ENCODE results near the gene CAND1. TPM values are rescaled to one million over a fixed set of nuclear protein-coding genes. Genes with fewer than 3 reads are reported as not detected.

CAND1 gene
- total and polyA plus RNA-seq, 10 donors, result 14.1 to 111 (median 82.0) TPM

- Histone ChIP-seq H3K27ac (no peak overlapping the region), H3K36me3 (peaks cover 0 to 7% (median 0%) of the 10 kb centered on the region in 6 donors), H3K9me3 (no peaks in the 10 kb centered on the region), H3K4me3 (no peak overlapping the region), H3K4me1 (peaks cover 26 to 82% (median 75%) of the 10 kb centered on the region in 6 donors), H3K27me3 (replicated peaks in 1 of 7) (no peaks in the 10 kb centered on the region)
- no peak for DNase-seq
- WGBS, 5 donors, result 40 to 80% (median 60%) methylated on average over 1 of the region's 1 CpG
- TF ChIP-seq POLR2AphosphoS5 (IDR thresholded peaks at IDR 0.05), result no peak
- TF ChIP-seq, protein P1, sequence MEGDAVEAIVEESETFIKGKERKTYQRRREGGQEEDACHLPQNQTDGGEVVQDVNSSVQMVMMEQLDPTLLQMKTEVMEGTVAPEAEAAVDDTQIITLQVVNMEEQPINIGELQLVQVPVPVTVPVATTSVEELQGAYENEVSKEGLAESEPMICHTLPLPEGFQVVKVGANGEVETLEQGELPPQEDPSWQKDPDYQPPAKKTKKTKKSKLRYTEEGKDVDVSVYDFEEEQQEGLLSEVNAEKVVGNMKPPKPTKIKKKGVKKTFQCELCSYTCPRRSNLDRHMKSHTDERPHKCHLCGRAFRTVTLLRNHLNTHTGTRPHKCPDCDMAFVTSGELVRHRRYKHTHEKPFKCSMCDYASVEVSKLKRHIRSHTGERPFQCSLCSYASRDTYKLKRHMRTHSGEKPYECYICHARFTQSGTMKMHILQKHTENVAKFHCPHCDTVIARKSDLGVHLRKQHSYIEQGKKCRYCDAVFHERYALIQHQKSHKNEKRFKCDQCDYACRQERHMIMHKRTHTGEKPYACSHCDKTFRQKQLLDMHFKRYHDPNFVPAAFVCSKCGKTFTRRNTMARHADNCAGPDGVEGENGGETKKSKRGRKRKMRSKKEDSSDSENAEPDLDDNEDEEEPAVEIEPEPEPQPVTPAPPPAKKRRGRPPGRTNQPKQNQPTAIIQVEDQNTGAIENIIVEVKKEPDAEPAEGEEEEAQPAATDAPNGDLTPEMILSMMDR (IDR thresholded peaks at IDR 0.05 in 8 of 11, conservative IDR thresholded peaks at IDR 0.05 in 3 of 11), result no peak
- TF ChIP-seq POLR2A (IDR thresholded peaks at IDR 0.05), result no peak
- intact Hi-C loops (cut with DNase I; ENCODE audit: low total_unique reads), result no loop called here
Measured at GRCh38 chr12:67271976-67272375, 2.8 kb downstream of the CAND1 start.

- intact Hi-C loops (cut with DNase I; ENCODE audit: low total_unique reads), result no loop called here
- Histone ChIP-seq H3K27ac (no peak overlapping the region), H3K27me3 (replicated peaks in 1 of 7) (no peaks in the 10 kb centered on the region), H3K36me3 (peaks cover 0 to 12% (median 0%) of the 10 kb centered on the region in 6 donors), H3K4me1 (peaks cover 21 to 93% (median 75%) of the 10 kb centered on the region in 6 donors), H3K4me3 (no peak overlapping the region), H3K9me3 (no peaks in the 10 kb centered on the region)
- DNase-seq, result no peak
- TF ChIP-seq, protein P1 (IDR thresholded peaks at IDR 0.05 in 8 of 11, conservative IDR thresholded peaks at IDR 0.05 in 3 of 11), result no peak
- no peak for TF ChIP-seq POLR2A (IDR thresholded peaks at IDR 0.05)
- TF ChIP-seq POLR2AphosphoS5 (IDR thresholded peaks at IDR 0.05), result no peak
- 34 to 56% (median 45%) methylated on average over 3 of the region's 3 CpGs for WGBS, 5 donors
Measured at GRCh38 chr12:67274186-67274585, 5.0 kb downstream of the CAND1 start.

DNA sequence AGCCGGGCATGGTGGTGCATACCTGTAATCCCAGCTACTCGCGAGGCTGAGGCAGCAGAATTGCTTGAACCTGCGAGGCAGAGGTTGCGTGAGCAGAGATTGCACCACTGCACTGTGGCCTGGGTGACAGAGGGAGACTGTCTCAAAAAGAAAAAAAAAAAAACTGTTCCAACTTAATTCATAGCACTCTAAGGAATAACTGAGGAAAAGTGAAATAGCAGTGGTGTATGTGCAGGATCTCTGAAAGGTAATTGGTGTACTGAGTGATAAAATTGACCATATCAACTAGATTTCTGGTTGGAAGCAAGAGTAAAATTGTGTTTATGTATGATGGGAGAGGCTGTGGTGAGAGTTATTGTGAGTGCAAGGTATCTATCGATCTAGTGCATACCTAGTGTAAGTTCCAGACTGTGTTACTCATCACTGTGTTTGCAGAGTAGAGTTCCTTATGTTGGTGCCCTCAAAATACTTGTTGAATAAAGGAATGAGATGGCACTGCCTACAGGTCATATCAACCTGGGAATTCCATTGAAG is 6.3 kb downstream of the CAND1 start:
- intact Hi-C loops (cut with DNase I; ENCODE audit: low total_unique reads), result no loop called here
- peaks cover 0 to 12% (median 0%) of the 10 kb centered on the region in 6 donors for H3K36me3 ChIP-seq

GRCh38 chr12:67276421-67276820 is 7.3 kb downstream of the CAND1 start:
- TF ChIP-seq POLR2A (IDR thresholded peaks at IDR 0.05) (no peak), POLR2AphosphoS5 (IDR thresholded peaks at IDR 0.05) (no peak)
- TF ChIP-seq, protein P1 (IDR thresholded peaks at IDR 0.05 in 8 of 11, conservative IDR thresholded peaks at IDR 0.05 in 3 of 11), result no peak
- intact Hi-C loops (cut with DNase I; ENCODE audit: low total_unique reads), result no loop called here

More for the DNA sequence above, 6.3 kb downstream of the CAND1 start:
- H3K4me1 ChIP-seq, result peaks cover 21 to 100% (median 79%) of the 10 kb centered on the region in 6 donors
- WGBS, 5 donors, result 64 to 87% (median 79%) methylated on average over 6 of the region's 6 CpGs
- no peak for DNase-seq
- TF ChIP-seq, protein P1 (IDR thresholded peaks at IDR 0.05 in 8 of 11, conservative IDR thresholded peaks at IDR 0.05 in 3 of 11), result no peak
- no peak for TF ChIP-seq POLR2A (IDR thresholded peaks at IDR 0.05)
- TF ChIP-seq POLR2AphosphoS5 (IDR thresholded peaks at IDR 0.05), result no peak
- H3K4me3 ChIP-seq, result no peak overlapping the region
- H3K27me3 ChIP-seq (replicated peaks in 1 of 7), result no peaks in the 10 kb centered on the region
- no peaks in the 10 kb centered on the region for H3K9me3 ChIP-seq
- H3K27ac ChIP-seq, result no peak overlapping the region

More at GRCh38 chr12:67276421-67276820, 7.3 kb downstream of the CAND1 start:
- H3K36me3 ChIP-seq, result peaks cover 0 to 12% (median 0%) of the 10 kb centered on the region in 6 donors
- H3K4me1 ChIP-seq, result peaks cover 19 to 100% (median 75%) of the 10 kb centered on the region in 6 donors
- no peak for DNase-seq
- no peaks in the 10 kb centered on the region for H3K27me3 ChIP-seq (replicated peaks in 1 of 7)
- WGBS, 5 donors, result 48 to 71% (median 66%) methylated on average over 3 of the region's 3 CpGs
- H3K4me3 ChIP-seq, result no peak overlapping the region
- H3K27ac ChIP-seq, result no peak overlapping the region
- H3K9me3 ChIP-seq, result no peaks in the 10 kb centered on the region

Measured in spleen (tissue), 11 donors.